Upper lobe of left lung (tissue), 4 donors: ENCODE results near the gene PPP1R13B.

Experiments used
- CTCF ChIP-seq, 6 experiments: fragments of 450-650 bp in 4 of 6; fragments of 200-600 bp in 2 of 6; sonication (generic) in 2 of 6; IDR thresholded peaks; one replicate each; pipeline ENCODE4 v1.5.1; 2016 to 2019; ENCODE audit warnings: antibody characterized with exemption in 6 of 6
- EP300 ChIP-seq, 4 donors: sonication (generic); formaldehyde crosslinking; IDR thresholded peaks; one replicate each; pipeline ENCODE4 v1.5.1; 2017; ENCODE audit warnings: antibody characterized with exemption in 4 of 4, control low read depth in 2 of 4

GRCh38 chr14:103684871-103685270 lies 162.5 kb downstream of the PPP1R13B start:
- TF ChIP-seq CTCF (IDR thresholded peaks at IDR 0.05) (no peak), EP300 (IDR thresholded peaks at IDR 0.05) (no peak)
